Measurements from ENCODE around the gene CDH23. TPM values are rescaled to one million over a fixed set of nuclear protein-coding genes. Genes with fewer than 3 reads are reported as not detected.
A peak's percentile ranks its signal among the peaks of the same experiment; 100 is the strongest.

The CDH23 gene
- total and polyA plus RNA-seq, 2 donors from 2014 or later: 1.1 to 6.4 TPM

GRCh38 chr10:71473671-71474599 lies 77.2 kb downstream of the CDH23 start:
- H3K36me3 ChIP-seq (ENCODE audit: control insufficient read depth in 2 of 3, insufficient read depth in 3 of 3, low read length in 3 of 3): no peaks in the 10 kb centered on the region
- no peak overlapping the region for H3K4me3 ChIP-seq (ENCODE audit: low read length in 3 of 3)
- TF ChIP-seq CTCF (IDR thresholded peaks at IDR 0.05; ENCODE audit: borderline replicate concordance, extremely low read depth, insufficient read depth): no peak
- no peak overlapping the region for H3K27ac ChIP-seq (ENCODE audit: low read depth in 2 of 2, low read length in 2 of 2)
- no peaks in the 10 kb centered on the region for H3K27me3 ChIP-seq (ENCODE audit: control insufficient read depth, insufficient read depth, low read length)
- no peaks in the 10 kb centered on the region for H3K9me3 ChIP-seq (ENCODE audit: control insufficient read depth in 2 of 3, insufficient read depth in 1 of 3, low read length in 3 of 3)
- no peak overlapping the region for H3K9ac ChIP-seq (ENCODE audit: low read length in 3 of 3)
- DNase-seq: no peak
- intact Hi-C loops (cut with DNase I): no loop called here
- peaks cover 0 to 8% (median 0%) of the 10 kb centered on the region in 3 donors for H3K4me1 ChIP-seq (ENCODE audit: control insufficient read depth in 2 of 3, insufficient read depth in 2 of 3, low read depth in 1 of 3, low read length in 3 of 3)
- FAIRE-seq: no peak

- Histone ChIP-seq H3K27me3 (ENCODE audit: control insufficient read depth, insufficient read depth, low read length) (no peaks in the 10 kb centered on the region), H3K9me3 (ENCODE audit: control insufficient read depth in 2 of 3, insufficient read depth in 1 of 3, low read length in 3 of 3) (no peaks in the 10 kb centered on the region), H3K9ac (ENCODE audit: low read length in 3 of 3) (no peak overlapping the region), H3K27ac (ENCODE audit: low read depth in 2 of 2, low read length in 2 of 2) (no peak overlapping the region), H3K36me3 (ENCODE audit: control insufficient read depth in 2 of 3, insufficient read depth in 3 of 3, low read length in 3 of 3) (no peaks in the 10 kb centered on the region), H3K4me1 (ENCODE audit: control insufficient read depth in 2 of 3, insufficient read depth in 2 of 3, low read depth in 1 of 3, low read length in 3 of 3) (peaks cover 0 to 8% (median 0%) of the 10 kb centered on the region in 3 donors), H3K4me3 (ENCODE audit: low read length in 3 of 3) (no peak overlapping the region)
- intact Hi-C loops (cut with DNase I): no loop called here
- DNase-seq (no peak), FAIRE-seq (no peak)
- TF ChIP-seq CTCF (IDR thresholded peaks at IDR 0.05; ENCODE audit: borderline replicate concordance, extremely low read depth, insufficient read depth): no peak
Observed at GRCh38 chr10:71474702-71475242, 78.1 kb downstream of the CDH23 start.

- Histone ChIP-seq H3K9me3 (ENCODE audit: control insufficient read depth in 2 of 3, insufficient read depth in 1 of 3, low read length in 3 of 3) (no peaks in the 10 kb centered on the region), H3K27ac (ENCODE audit: low read depth in 2 of 2, low read length in 2 of 2) (no peak overlapping the region), H3K4me3 (ENCODE audit: low read length in 3 of 3) (no peak overlapping the region), H3K4me1 (ENCODE audit: control insufficient read depth in 2 of 3, insufficient read depth in 2 of 3, low read depth in 1 of 3, low read length in 3 of 3) (peaks cover 0 to 8% (median 0%) of the 10 kb centered on the region in 3 donors), H3K9ac (ENCODE audit: low read length in 3 of 3) (no peak overlapping the region), H3K27me3 (ENCODE audit: control insufficient read depth, insufficient read depth, low read length) (no peaks in the 10 kb centered on the region), H3K36me3 (ENCODE audit: control insufficient read depth in 2 of 3, insufficient read depth in 3 of 3, low read length in 3 of 3) (no peaks in the 10 kb centered on the region)
- intact Hi-C loops (cut with DNase I): no loop called here
- DNase-seq: peak in 3 of 5 donors; percentile 35 to 55 (median 39)
- no peak for TF ChIP-seq CTCF (IDR thresholded peaks at IDR 0.05; ENCODE audit: borderline replicate concordance, extremely low read depth, insufficient read depth)
- FAIRE-seq: no peak
Observed at GRCh38 chr10:71475243-71475871, 78.6 kb downstream of the CDH23 start.

All from kidney (tissue), 14 donors.